ENCODE data around the gene IVD.

IVD gene

DNA sequence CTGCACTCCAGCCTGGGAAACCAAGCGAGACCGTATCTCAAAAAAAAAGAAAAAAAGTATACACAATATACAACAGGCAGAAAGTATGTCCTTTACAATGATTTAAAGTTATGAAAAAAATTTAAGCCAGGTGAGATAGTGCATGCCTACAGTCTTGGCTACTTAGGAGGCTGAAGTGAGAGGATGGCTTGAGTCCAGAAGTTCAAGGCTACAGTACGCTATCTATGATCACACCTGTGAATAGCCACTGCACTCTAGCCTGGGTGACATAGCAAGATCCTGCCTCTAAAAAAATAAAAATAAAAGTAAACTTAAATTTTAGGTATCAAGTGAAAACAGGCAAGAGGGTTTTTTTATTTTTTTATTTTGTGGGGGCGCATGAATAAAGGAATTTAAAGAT lies 26.2 kb upstream of the IVD start:
- no peak for DNase-seq

DNA sequence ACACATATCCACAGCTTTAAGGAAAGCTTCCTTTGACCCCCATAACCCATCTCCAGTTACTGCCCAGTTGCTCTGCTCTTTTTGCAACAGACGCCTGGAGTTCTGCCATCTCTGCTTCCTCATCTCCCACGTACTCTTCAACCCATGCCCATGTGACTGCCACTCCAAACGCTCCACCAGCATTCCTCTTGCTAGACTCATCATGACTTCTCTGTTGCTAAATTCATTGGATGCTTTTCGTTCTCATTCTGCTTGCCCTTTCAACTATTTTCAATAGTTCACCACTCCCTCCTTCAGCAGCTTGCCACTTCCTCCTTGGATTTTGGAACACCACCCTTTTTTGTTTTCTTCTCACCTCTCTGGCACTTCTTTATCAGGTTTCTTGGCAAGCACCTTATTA lies 25.7 kb upstream of the IVD start:
- DNase-seq: no peak

DNA sequence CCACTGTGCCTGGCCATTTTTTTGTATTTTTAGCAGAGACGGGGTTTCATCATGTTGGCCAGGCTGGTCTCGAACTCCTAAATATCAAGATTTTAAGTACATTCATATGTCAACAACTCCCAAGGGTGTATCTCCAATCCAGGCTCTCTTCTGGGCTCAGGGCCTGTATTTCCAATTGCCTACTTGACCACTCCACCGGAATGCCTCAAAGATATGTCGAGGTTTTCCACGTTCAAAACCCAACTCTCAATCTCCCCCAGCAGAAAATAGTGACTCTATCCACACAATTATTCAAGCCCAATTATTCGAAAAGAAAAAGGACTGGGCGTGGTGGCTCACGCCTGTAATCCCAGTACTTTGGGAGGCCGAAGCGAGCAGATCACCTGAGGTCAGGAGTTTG lies 25.0 kb upstream of the IVD start:
- DNase-seq: no peak

DNA sequence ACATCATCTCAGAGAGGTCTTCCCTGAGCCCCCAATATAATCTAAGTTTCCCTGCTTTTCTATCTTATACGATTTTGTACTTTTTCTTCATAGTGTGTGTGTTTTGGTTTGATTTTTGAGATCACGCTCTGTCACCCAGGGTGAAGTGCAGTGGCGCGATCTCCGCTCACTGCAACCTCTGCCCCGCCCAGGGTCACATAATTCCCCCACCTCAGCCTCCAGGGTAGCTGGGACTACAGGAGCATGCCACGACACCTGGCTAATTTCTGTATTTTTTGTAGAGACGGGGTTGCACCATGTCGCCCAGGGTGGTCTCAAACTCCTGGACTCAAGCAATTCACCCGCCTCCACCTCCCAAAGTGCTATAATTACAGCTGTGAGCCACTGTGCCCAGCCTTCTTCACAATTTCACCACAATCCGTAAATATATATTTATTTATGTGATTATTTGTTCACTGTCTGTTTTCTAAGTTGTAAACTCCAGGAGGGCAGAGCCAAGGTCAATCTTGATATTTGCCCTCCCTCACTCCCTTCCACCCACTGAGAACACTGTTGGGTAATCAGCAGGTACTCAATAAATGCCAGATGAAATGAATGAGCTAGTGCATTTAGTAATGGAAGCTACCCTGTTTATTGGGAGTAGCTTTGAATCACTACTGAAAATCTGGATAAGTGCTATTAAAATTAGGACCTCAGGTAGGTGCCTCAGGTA lies 23.6 kb upstream of the IVD start:
- no peak for DNase-seq

DNA sequence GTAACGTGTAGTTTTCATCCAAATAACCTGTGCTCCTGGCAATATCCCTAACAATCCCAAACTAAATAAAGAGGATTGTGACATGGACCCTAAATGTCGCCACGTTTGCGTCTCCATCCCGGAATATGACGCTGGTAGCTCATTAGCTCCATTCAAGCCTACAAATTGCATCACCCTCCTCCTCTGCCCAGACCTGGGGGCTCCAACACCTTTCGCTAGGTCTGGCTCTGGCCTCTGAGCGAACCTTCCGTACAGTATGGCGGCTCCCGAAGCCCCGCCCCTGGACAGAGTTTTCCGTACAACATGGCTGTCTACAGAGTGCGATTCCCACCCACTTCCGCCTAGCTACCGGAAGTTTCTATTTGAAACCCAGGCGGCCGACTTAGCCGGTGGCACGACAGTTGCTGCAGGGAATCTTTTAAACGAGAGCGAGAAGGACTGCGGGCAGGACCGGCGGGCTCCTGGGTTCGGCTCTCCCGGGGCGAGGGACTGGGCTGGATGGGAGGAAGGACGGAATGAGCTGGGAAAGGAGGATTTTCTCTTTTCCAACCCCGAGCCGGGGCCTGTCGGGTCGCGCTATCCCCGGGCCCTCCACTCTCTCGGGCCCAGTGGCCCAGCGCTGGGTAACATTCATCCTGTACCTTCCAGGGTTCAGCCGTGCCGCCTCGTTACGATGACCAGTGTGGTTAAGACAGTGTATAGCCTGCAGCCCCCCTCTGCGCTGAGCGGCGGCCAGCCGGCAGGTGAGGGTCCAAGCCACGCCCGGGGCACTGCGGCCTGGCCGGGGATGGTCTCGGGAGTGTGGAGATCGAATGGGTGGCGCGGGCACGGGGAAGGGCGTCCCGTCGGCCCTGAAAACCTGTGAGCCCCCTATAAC lies 22.8 kb upstream of the IVD start, which contains the start of gene KNSTRN:
TSS of gene KNSTRN (plus strand) at position 142 of the 877 bp plus-strand sequence. CDS start at position 257, 115 bp downstream.
- peak; percentile 86 for DNase-seq

DNA sequence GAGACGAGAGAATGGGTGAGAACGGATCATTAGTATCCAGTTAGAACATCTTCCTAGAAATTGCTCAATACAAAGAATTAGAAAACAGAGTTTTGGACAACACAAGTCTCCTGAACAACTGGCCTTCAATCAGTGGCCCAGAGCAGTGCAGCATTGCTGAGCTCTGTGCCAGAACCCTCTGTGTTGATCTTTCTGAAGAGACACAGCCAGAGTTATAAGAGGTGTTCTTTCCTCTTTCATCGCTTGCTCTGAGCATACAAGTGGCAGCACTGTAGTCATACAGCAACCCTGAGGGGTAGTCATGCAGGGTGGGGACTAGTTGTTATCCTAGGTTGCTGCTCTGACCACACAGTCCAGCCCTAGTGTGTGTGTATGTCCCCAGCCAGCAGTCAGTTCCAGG lies 19.1 kb upstream of the IVD start:
- DNase-seq: no peak

DNA sequence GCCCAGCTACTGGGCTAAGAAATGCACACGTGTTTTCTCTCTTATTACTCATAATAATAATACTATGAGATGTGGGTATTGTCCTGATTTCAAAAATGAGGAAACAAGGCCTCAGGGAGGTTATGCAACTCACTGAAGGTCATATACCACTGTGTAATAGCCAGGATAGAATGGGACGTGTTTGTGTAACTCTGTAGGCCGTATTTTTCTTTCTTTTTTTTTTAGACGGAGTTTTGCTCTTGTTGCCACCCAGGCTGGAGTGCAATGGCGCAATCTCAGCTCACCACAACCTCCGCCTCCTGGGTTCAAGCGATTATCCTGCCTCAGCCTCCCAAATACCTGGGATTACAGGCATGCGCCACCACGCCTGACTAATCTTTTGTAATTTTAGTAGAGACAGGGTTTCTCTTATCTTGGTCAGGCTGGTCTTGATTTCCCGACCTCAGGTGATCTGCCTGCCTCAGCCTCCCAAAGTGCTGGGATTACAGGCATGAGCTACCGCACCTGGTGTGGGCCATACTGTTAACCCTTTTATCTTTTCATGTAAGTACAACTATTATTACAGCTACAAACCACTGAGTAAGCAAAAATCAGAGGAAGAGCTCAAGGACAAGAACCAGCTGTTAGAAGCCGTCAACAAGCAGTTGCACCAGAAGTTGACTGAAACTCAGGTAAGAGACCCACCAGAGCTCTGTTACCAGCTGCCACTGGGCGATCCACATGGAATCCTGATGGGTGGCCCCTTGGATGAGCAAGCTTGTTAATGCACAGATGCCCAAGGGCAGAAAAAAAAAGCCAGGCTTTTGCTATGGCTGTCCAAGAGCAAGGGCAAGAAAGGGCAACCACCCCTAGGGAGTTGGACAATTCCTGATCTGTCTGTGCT lies 16.4 kb upstream of the IVD start:
- DNase-seq: no peak

DNA sequence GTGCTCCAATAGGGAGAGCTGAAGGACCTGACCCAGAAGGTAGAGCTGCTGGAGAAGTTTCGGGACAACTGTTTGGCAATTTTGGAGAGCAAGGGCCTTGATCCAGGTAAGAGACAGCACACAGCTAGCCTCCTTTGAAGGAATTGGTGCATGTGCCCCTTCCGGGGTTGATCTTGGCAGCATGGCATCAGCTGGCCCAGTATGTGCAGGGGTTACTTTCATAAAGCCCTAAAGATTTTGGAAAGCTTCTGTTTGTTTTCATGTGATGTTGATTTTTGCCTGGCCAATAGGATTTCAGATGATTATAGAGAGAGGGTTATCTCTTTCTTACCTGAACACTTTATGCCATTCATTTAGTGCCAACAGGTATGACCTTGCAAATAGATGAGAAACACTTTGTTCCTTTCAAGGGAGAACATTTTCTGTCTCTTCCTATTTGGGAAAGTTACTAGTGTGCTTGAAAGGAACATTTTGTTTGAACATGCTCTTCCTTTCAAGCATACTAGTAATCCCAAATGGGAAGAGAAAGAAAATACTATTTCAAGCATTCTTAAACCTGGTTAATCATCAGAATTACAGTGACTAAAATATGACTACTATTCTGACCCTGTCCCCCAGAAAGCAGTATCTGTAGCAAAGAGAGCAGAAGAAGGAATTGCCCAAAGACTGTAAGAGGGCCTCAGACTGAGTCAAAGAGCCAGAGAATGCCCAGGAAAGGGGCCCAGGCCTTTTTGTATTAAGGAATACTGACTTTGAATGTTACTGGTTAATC lies 15.6 kb upstream of the IVD start:
- no peak for DNase-seq

DNA sequence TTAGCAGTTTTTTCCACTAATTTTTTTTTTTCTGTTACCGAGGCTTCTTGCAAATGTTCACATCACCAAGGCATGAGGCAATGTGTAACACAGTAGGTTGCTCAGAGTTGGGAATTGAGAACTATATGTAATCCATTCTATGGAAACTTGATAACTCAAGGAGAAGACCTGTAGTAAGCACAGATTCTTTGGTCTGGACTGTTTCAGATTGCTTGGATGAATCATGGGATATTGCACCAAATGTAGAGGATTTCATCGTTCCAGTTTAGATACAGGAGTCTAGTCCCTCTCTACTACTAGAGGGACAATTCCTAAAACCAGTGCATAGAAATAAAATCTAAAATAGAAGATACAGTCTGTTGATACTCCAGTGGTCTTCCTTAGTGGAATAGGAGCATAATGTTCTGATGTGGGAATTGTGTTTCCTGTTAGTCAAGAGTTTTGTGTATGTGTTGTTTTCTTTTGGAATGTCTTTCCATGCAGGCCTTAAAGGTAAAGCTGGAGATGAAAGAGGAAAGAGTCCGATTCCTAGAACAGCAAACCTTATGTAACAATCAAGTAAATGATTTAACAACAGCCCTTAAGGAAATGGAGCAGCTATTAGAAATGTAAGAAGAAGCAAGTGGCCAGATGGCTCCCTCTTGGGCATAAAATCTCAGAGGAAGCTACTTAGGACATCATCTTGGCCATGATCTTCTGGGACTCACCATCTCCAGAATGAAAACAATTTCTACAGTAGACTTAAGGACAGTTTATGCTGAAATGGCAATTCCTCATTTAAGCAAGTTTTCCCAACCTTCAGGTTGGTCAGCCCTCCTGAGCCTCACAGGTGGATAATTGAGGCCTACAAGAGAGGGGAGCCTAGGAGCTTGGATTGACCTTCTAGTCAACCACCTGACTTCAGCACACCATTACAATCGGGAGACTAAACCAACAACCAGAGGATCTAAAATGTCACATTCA lies 12.3 kb upstream of the IVD start:
- DNase-seq: no peak

DNA sequence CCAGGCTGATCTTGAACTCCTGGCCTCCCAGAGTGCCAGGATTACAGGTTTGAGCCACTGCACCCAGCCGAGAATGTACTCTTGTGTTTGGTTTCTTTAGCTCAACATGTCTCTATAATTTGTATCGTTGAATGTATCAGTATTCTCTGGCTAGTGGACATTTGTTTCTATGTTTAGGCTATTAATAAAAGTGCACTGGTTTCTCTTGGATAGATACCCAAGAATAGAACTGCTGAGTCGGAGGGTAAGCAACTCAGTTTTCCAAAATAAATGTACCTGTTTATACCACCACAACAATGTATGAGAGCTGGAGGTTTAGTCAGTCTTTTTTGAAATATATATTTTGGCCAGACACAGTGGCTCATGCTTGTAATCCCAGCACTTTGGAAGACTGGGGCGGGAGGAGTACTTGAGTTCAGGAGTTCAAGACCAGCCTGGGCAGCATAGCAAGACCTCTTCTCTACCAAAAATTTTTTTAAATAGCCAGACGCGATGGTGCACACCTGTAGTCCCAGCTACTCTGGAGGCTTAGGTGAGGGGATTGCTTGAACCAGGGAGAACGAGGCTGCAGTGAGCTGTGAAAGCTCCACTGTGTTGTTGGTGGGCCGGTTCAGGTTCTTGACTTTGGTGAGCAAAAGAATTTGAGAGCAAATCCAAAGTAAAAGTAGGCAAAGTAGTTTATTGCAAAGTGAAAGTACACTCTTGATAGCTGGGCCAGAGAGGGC lies 7.7 kb upstream of the IVD start:
- DNase-seq: no peak

DNA sequence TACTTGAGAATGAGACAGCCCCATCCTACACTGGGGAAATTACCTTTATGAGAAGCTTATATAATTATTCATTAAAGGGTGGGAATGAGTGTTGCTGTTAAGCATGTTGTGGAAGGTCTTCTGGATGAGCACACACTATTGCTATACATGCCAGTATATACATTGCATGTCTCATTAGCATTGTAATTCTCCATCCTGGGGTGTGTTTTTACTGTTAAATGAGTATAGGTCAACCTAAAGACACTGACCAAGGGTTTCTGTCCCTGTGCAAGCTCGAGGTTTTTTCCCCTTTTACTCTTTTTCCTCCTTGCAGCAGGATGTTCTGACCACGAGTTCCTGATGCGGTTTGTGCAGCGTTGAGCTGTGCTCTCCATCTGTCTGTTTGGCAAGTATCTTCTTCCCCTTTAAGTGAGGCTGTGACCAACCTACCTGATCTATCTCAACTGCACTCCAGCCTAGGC lies 7.2 kb upstream of the IVD start:
- DNase-seq: no peak

DNA sequence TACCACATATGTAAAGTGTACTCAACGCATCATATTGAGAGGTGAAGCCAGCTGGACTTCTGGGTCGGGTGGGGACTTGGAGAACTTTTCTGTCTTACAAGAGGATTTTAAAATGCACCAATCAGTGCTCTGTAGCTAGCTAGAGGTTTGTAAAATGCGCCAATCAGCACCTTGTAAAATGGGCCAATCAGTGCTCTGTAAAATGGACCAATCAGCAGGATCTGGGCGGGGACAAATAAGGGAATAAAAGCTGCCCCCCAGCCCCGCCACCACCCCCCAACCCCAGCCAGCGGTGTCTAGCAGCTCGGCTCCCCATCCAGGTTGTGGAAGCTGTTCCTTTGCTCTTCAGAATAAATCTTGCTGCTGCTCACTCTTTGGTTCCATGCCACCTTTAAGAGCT lies 6.2 kb upstream of the IVD start:
- DNase-seq: no peak

DNA sequence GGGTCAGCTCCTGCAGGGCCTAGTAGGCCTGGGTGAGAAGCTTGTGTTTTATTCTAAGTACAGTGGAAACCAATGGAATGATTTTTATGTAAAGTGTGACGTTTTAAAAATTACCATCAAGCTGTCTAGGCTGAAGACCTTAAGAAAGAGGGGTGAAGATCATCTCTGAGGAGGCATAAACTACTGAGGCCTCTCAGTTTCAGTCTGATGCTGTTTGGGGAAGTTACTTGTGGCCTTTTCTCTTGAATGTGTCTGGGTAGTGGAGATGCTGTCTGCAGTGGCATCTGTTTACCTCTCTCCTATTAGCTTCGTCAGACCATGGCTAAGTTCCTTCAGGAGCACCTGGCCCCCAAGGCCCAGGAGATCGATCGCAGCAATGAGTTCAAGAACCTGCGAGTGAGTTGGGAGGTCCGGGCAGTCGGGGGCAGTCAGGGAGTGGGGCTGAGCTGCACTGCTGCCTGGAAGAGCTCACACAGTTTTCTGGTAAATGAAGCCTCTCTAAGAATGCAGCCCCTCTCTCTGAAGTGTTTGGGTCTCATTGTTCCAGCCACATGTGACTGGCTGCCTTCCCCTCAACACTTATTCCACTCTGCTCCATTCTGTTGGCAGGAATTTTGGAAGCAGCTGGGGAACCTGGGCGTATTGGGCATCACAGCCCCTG lies 1.9 kb downstream of the IVD start:
- no peak for DNase-seq

DNA sequence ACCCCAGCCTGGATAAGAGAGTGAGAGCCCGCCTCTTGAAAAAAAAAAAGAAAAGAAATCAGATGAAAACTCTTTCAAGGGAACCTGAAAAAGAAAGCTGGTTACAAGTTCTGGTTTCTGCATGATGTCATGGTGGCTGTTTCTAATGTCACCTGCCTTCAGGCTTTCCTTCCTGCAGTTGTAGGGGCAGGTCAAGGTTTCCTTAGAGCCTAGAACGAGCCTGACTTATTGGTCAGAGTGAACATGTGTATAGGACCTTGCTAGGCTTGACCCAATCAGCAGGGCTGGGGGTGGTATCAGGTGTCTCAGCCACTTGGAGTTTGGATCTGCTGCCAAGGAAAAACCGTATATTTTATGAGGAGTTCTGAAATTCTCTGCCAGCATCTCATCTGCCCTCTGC lies 3.8 kb downstream of the IVD start:
- DNase-seq: no peak

DNA sequence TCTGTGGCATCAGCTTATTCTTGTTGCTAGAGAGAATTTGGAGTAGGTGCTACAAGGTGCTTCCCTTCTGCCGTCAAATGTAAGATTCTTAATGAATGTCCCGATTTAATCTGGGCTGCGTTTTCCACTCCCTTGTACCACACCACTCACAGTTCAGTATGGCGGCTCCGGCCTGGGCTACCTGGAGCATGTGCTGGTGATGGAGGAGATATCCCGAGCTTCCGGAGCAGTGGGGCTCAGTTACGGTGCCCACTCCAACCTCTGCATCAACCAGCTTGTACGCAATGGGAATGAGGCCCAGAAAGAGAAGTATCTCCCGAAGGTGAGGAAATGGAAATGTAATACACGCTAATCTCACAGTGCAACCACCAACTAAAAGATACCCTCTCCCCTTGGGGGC lies 4.9 kb downstream of the IVD start:
- DNase-seq: no peak

DNA sequence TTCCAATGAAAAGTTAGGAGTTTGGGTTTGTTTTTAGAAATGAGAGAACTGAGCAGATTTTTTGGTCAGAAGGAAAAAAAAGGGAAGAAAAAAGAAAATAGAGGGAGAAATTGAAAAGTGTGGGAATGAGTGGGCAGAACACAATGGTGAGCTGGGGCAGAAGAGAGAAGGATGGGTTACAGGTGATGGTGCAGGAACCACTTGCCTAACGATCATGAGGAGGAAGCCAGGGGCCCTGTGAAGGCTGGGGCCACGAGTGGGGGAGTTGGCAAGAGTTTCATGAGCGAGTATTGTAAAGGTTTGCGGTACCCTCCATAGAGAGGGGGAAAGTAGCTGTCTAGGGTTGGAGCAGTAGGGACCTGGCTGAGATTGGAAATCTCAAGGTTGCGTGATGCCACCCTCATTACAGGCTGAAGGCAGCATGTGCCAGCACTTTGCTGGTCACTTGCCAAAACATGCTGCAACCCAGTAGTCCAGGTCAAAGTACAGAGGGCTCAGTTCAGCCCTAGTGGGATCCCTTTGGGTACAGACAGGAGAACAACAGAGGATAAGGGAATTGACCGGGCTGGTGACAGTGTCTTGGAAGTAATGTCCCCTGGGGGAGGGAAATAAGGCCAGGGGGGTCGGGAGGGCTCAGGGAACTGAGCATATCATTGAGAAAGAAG lies 6.6 kb downstream of the IVD start:
- no peak for DNase-seq

DNA sequence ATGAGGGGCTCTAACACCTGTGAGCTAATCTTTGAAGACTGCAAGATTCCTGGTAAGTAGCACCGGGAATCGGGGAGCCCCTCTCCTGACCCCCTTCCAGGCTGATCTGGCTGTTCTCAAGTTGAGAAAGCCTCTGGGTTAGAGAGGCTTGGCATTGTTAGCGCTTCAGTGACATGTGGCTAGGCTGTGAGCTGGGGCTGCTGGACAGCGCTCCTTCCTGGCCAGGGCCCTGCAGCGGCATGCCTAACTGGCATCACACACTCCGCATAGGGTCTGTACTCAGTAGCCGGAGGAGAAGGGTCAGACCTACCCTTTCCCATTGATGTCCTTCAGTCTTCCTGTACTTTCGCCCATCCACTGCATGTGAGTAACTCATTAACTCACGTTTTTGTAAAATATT lies 7.4 kb downstream of the IVD start:
- DNase-seq: no peak

DNA sequence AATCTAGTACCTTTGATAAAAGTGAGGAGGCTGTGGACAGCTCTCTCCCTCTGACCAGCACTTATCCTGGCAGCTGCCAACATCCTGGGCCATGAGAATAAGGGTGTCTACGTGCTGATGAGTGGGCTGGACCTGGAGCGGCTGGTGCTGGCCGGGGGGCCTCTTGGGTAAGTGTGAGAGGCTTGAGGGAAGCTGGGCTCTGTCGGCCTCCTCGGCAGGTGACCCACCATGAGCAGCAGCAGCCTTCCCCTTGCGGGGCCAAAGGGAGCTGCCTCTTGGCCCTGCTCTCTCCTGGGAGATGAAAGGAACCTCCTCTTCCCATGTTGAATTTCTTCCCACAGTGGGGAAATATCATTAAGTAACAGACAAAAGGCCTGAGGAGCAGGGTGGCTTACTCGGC lies 9.2 kb downstream of the IVD start:
- no peak for DNase-seq

DNA sequence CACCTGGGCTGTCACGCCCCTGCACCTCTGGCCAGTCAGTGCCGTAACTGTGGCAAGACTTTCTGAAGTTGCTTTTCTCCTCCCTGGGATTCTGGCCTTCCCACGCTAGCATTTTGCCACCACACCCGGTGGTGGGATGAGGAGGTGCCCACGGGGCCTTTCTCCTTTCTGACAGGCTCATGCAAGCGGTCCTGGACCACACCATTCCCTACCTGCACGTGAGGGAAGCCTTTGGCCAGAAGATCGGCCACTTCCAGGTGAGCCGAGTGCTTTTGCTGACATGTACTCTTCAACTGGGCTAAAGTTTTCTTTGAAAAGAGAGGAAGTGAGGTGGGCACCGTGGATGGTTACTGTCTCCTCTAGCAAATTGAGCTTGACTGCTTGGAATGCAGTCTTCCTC lies 9.6 kb downstream of the IVD start:
- DNase-seq: no peak
